CD14-positive monocyte (primary cell): ENCODE data around the gene TRRAP. TPM values are rescaled to one million over a fixed set of nuclear protein-coding genes. Genes with fewer than 3 reads are reported as not detected.
A peak's percentile ranks its signal among the peaks of the same experiment; 100 is the strongest.
"Not testable (repeated sequence)": the region's sequence is repeated elsewhere in the genome, so short reads cannot be mapped to it uniquely, and the experiment has no call there.

Experiments used
- DNase-seq, 3 donors: peaks; one replicate each; pipeline ENCODE4 v3.0.0-alpha.2; 2011 to 2022
- H2AFZ ChIP-seq: 2 replicates; pipeline ENCODE4 v1.6.0; 2012; ENCODE audit warnings: mild to moderate bottlenecking, low read depth, low read length, inconsistent platforms; ENCODE audit not compliant: insufficient read depth, poor library complexity, severe bottlenecking
- H3K27ac ChIP-seq, 2 donors: 1 replicate in 1 of 2; 2 replicates in 1 of 2; pipeline ENCODE4 v1.5.1; 2012 to 2013; ENCODE audit warnings: low read length in 2 of 2, control low read depth in 1 of 2, inconsistent platforms in 1 of 2, low read depth in 1 of 2, mild to moderate bottlenecking in 1 of 2
- H3K27me3 ChIP-seq, 2 donors: one replicate each; pipeline versions ENCODE4 v1.6.0 to v1.6.1; 2011 to 2013; ENCODE audit warnings: low read length in 2 of 2; ENCODE audit not compliant: control insufficient read depth in 2 of 2, insufficient read depth in 2 of 2
- H3K36me3 ChIP-seq, 2 donors: replicated peaks in 1 of 2; 1 replicate in 1 of 2; 2 replicates in 1 of 2; pipeline versions ENCODE4 v1.5.1 to v1.6.1; 2012 to 2013; ENCODE audit warnings: low read length in 2 of 2, control low read depth in 1 of 2, inconsistent platforms in 1 of 2, mild to moderate bottlenecking in 1 of 2; ENCODE audit not compliant: insufficient read depth in 2 of 2, control insufficient read depth in 1 of 2
- H3K4me1 ChIP-seq, 2 donors: 1 replicate in 1 of 2; 2 replicates in 1 of 2; pipeline versions ENCODE4 v1.5.1 to v1.6.1; 2012 to 2013; ENCODE audit warnings: low read length in 2 of 2, control low read depth in 1 of 2, inconsistent platforms in 1 of 2, mild to moderate bottlenecking in 1 of 2, moderate library complexity in 1 of 2; ENCODE audit not compliant: insufficient read depth in 2 of 2, control insufficient read depth in 1 of 2
- H3K4me2 ChIP-seq: replicated peaks from 2 replicates; pipeline ENCODE3; 2012; ENCODE audit warnings: low read length, moderate library complexity, mild to moderate bottlenecking; ENCODE audit not compliant: poor library complexity, severe bottlenecking; ENCODE audit errors: extremely low read depth
- H3K4me3 ChIP-seq, 3 experiments: fragments of 200-600 bp in 1 of 3; sonication (generic) in 1 of 3; replicated peaks in 1 of 3; 1 replicate in 2 of 3; 2 replicates in 1 of 3; pipeline ENCODE4 v1.5.1; 2011 to 2013; ENCODE audit warnings: low read length in 3 of 3, mild to moderate bottlenecking in 3 of 3, control low read depth in 2 of 3, low read depth in 2 of 3, inconsistent platforms in 1 of 3, moderate library complexity in 1 of 3
- H3K79me2 ChIP-seq: 2 replicates; pipeline ENCODE4 v1.6.0; 2012; ENCODE audit warnings: mild to moderate bottlenecking, control low read depth, inconsistent platforms, low read length, moderate library complexity; ENCODE audit not compliant: insufficient read depth
- H3K9ac ChIP-seq: 2 replicates; pipeline ENCODE4 v1.6.0; 2017; ENCODE audit warnings: low read length, mild to moderate bottlenecking; ENCODE audit not compliant: insufficient read depth, poor library complexity, severe bottlenecking
- H3K9me3 ChIP-seq, 2 donors: replicated peaks in 1 of 2; 1 replicate in 1 of 2; 2 replicates in 1 of 2; pipeline versions ENCODE4 v1.5.1 to v1.6.1; 2012 to 2013; ENCODE audit warnings: low read length in 2 of 2, control low read depth in 1 of 2; ENCODE audit not compliant: control insufficient read depth in 1 of 2, insufficient read depth in 1 of 2
- H4K20me1 ChIP-seq: 2 replicates; pipeline ENCODE4 v1.6.0; 2012; ENCODE audit warnings: mild to moderate bottlenecking, low read length, control low read depth, moderate library complexity; ENCODE audit not compliant: insufficient read depth
- H3K27ac Mint-ChIP-seq, 7 donors: one replicate each; pipeline ENCODE4 v1.8.0; 2020; ENCODE audit warnings: mild to moderate bottlenecking in 7 of 7, mixed read lengths in 7 of 7, moderate library complexity in 6 of 7, inconsistent platforms in 2 of 7
- H3K27me3 Mint-ChIP-seq, 3 donors: one replicate each; pipeline ENCODE4 v1.8.0; 2021 to 2022; ENCODE audit warnings: low read depth in 3 of 3, mild to moderate bottlenecking in 3 of 3, mixed read lengths in 3 of 3, moderate library complexity in 3 of 3, inconsistent platforms in 1 of 3
- H3K36me3 Mint-ChIP-seq, 2 donors: one replicate each; pipeline ENCODE4 v1.8.0; 2020; ENCODE audit warnings: mixed read lengths in 2 of 2, inconsistent platforms in 1 of 2, mild to moderate bottlenecking in 1 of 2
- H3K4me1 Mint-ChIP-seq: one replicate; pipeline ENCODE4 v1.8.0; 2020; ENCODE audit warnings: mild to moderate bottlenecking, mixed read lengths
- H3K4me3 Mint-ChIP-seq, 2 donors: one replicate each; pipeline ENCODE4 v1.8.0; 2020; ENCODE audit warnings: mild to moderate bottlenecking in 2 of 2, mixed read lengths in 2 of 2, moderate library complexity in 1 of 2
- H3K9me3 Mint-ChIP-seq, 7 donors: one replicate each; pipeline ENCODE4 v1.8.0; 2020 to 2022; ENCODE audit warnings: mixed read lengths in 7 of 7, mild to moderate bottlenecking in 6 of 7, moderate library complexity in 6 of 7, inconsistent platforms in 2 of 7
- CTCF ChIP-seq: fragments of 200-600 bp; IDR thresholded peaks from one replicate; pipeline ENCODE4 v1.8.0; 2022; ENCODE audit warnings: antibody characterized with exemption, mild to moderate bottlenecking
- WGBS: methylation state at CpG from one replicate; pipeline ENCODE4 v1.1.5; 2013; ENCODE audit warnings: missing lambda C conversion rate; ENCODE audit not compliant: insufficient coverage; 5-methylcytosine and 5-hydroxymethylcytosine counted together
- intact Hi-C, 2 donors: fragments of 100-400 bp; cut with micrococcal nuclease; formaldehyde crosslinking; loops; one replicate each; pipeline versions ENCODE4 v1.15.0 to v1.15.1; 2023
- polyA plus RNA-seq, 3 donors: library from polyadenylated mRNA; depleted of rRNA in 1 of 3; unstranded in 2 of 3; stranded (reverse) in 1 of 3; fragments of 300-500 nt in 2 of 3; fragments of >200 nt in 1 of 3; fragmentation: Illumina TruSeq in 2 of 3; gene quantifications; 1 replicate in 2 of 3; 2 replicates in 1 of 3; pipeline ENCODE4 v1.2.3, GENCODE V29; 2012 to 2021

Gene TRRAP
- polyA plus RNA-seq, 3 donors, result 0.67 to 12.2 (median 1.2) TPM

GRCh38 chr7:99042957-99043356 lies 164.6 kb downstream of the TRRAP start:
- 69% methylated on average over 3 of the region's 5 CpGs for WGBS
- H3K9me3 Mint-ChIP-seq, result no peaks in the 10 kb centered on the region
- Histone ChIP-seq H3K9me3 (no peaks in the 10 kb centered on the region), H3K36me3 (peaks cover 78 to 100% of the 10 kb centered on the region in 2 donors), H3K4me2 (no peak overlapping the region), H3K27ac (no peak overlapping the region), H3K4me1 (no peaks in the 10 kb centered on the region), H3K9ac (no peak overlapping the region), H2AFZ (no peak overlapping the region), H4K20me1 (peaks cover 27% of the 10 kb centered on the region), H3K79me2 (no peaks in the 10 kb centered on the region), H3K4me3 (no peak overlapping the region), H3K27me3 (no peaks in the 10 kb centered on the region)
- H3K27ac Mint-ChIP-seq, result no peak overlapping the region
- H3K4me3 Mint-ChIP-seq, result no peak overlapping the region
- peaks cover 78 to 97% of the 10 kb centered on the region in 2 donors for H3K36me3 Mint-ChIP-seq
- no peaks in the 10 kb centered on the region for H3K4me1 Mint-ChIP-seq
- DNase-seq, result no peak
- intact Hi-C loops, result no loop called here
- H3K27me3 Mint-ChIP-seq, result peaks cover 0 to 5% (median 0%) of the 10 kb centered on the region in 3 donors
- no peak for TF ChIP-seq CTCF

- H3K27ac Mint-ChIP-seq, result peak overlapping the region in 1 of 7 donors; percentile 20
Measured at GRCh38 chr7:99044858-99045257, 166.5 kb downstream of the TRRAP start.

GRCh38 chr7:99046262-99046661 lies 167.9 kb downstream of the TRRAP start:
- H3K4me3 Mint-ChIP-seq, DNase-seq, H3K4me1 Mint-ChIP-seq, intact Hi-C loops, H3K9me3 Mint-ChIP-seq, H3K27ac ChIP-seq, H3K4me1 ChIP-seq, H3K27me3 Mint-ChIP-seq, H3K27ac Mint-ChIP-seq, H3K9ac ChIP-seq, H3K79me2 ChIP-seq, H3K9me3 ChIP-seq, H3K4me2 ChIP-seq, H3K27me3 ChIP-seq, H2AFZ ChIP-seq, H3K4me3 ChIP-seq: not testable (repeated sequence)
- WGBS, result 97% methylated on average over 10 of the region's 14 CpGs
- H3K36me3 Mint-ChIP-seq, result peaks cover 82 to 100% of the 10 kb centered on the region in 2 donors
- Histone ChIP-seq H3K36me3 (peaks cover 83 to 100% of the 10 kb centered on the region in 2 donors), H4K20me1 (peaks cover 10% of the 10 kb centered on the region)

More at GRCh38 chr7:99044858-99045257, 166.5 kb downstream of the TRRAP start:
- H3K27me3 ChIP-seq, H3K27me3 Mint-ChIP-seq, H3K4me1 ChIP-seq, H3K4me3 ChIP-seq, H3K4me2 ChIP-seq, H3K79me2 ChIP-seq, DNase-seq, H2AFZ ChIP-seq, H3K9ac ChIP-seq, H3K9me3 ChIP-seq, intact Hi-C loops, H3K4me3 Mint-ChIP-seq, H3K4me1 Mint-ChIP-seq, H3K9me3 Mint-ChIP-seq, H3K27ac ChIP-seq: not testable (repeated sequence)
- Histone ChIP-seq H4K20me1 (peaks cover 23% of the 10 kb centered on the region), H3K36me3 (peaks cover 79 to 100% of the 10 kb centered on the region in 2 donors)
- no CpG with 5 or more reads among the region's 3 CpGs for WGBS
- H3K36me3 Mint-ChIP-seq, result peaks cover 79 to 100% of the 10 kb centered on the region in 2 donors
